ENCODE results near the gene COX7A2L.

Gene COX7A2L

GRCh38 chr2:42332575-42332974, 28.4 kb downstream of the COX7A2L start:
- TF ChIP-seq TAF1 (IDR thresholded peaks at IDR 0.05; ENCODE audit: borderline replicate concordance, insufficient read depth, low read length) (no peak), POLR2AphosphoS5 (IDR thresholded peaks at IDR 0.05; ENCODE audit: low read depth, low read length) (no peak), REST (IDR thresholded peaks at IDR 0.05; ENCODE audit: insufficient read depth in 1 of 2, low read depth in 2 of 2, low read length in 2 of 2) (no peak), FOXP2 (optimal IDR thresholded peaks at IDR 0.05; ENCODE audit: borderline replicate concordance, extremely low read depth, extremely low read length, insufficient read depth) (no peak), SIN3A (IDR thresholded peaks at IDR 0.05; ENCODE audit: borderline replicate concordance, insufficient read depth, low read length) (no peak)

GRCh38 chr2:42331569-42332284, 29.3 kb downstream of the COX7A2L start:
- TF ChIP-seq FOXP2 (optimal IDR thresholded peaks at IDR 0.05; ENCODE audit: borderline replicate concordance, extremely low read depth, extremely low read length, insufficient read depth) (no peak), POLR2AphosphoS5 (IDR thresholded peaks at IDR 0.05; ENCODE audit: low read depth, low read length) (no peak), SIN3A (IDR thresholded peaks at IDR 0.05; ENCODE audit: borderline replicate concordance, insufficient read depth, low read length) (no peak), TAF1 (IDR thresholded peaks at IDR 0.05; ENCODE audit: borderline replicate concordance, insufficient read depth, low read length) (no peak)

GRCh38 chr2:42329736-42330135, 31.3 kb downstream of the COX7A2L start:
- TF ChIP-seq TAF1 (IDR thresholded peaks at IDR 0.05; ENCODE audit: borderline replicate concordance, insufficient read depth, low read length) (no peak), POLR2AphosphoS5 (IDR thresholded peaks at IDR 0.05; ENCODE audit: low read depth, low read length) (no peak), FOXP2 (optimal IDR thresholded peaks at IDR 0.05; ENCODE audit: borderline replicate concordance, extremely low read depth, extremely low read length, insufficient read depth) (no peak), REST (IDR thresholded peaks at IDR 0.05; ENCODE audit: insufficient read depth in 1 of 2, low read depth in 2 of 2, low read length in 2 of 2) (no peak), SIN3A (IDR thresholded peaks at IDR 0.05; ENCODE audit: borderline replicate concordance, insufficient read depth, low read length) (no peak)

GRCh38 chr2:42328923-42329322, 32.1 kb downstream of the COX7A2L start:
- no peak for TF ChIP-seq FOXP2 (optimal IDR thresholded peaks at IDR 0.05; ENCODE audit: borderline replicate concordance, extremely low read depth, extremely low read length, insufficient read depth)
- no peak for TF ChIP-seq SIN3A (IDR thresholded peaks at IDR 0.05; ENCODE audit: borderline replicate concordance, insufficient read depth, low read length)

DNA sequence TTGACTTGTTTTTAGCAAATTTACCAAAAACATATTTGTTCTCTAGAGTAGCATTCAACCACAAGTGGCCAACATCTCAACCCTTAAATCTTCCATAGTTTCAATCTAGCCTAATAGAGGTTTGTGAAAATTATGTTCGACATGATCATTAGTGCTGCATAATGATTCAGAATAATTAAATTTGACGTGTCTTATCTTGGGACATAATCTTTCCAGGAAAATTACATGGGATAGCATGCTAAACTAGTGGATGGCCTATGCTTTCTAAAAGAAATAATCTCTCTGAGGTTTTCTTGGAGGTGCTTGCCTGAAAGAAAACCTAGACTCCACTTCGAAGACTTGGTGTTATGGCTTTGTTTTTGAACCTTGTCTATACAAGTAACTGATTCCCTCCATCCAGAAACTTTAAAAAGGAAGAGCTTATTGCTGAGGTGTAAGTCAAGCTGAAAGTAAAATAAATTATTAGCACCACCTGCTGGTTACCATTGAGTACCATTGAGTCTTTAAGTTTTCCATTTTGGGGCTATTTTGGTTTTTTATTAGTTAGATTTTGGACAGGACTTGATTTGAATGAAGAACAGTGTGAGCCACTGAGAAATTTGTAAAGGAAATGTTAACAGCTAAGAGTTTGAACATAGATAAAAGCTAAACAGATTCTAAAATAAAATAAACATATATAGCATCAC, 32.7 kb downstream of the COX7A2L start:
- TF ChIP-seq TAF1 (IDR thresholded peaks at IDR 0.05; ENCODE audit: borderline replicate concordance, insufficient read depth, low read length), result no peak
- TF ChIP-seq SIN3A (IDR thresholded peaks at IDR 0.05; ENCODE audit: borderline replicate concordance, insufficient read depth, low read length), result no peak
- no peak for TF ChIP-seq FOXP2 (optimal IDR thresholded peaks at IDR 0.05; ENCODE audit: borderline replicate concordance, extremely low read depth, extremely low read length, insufficient read depth)
- no peak for TF ChIP-seq REST (IDR thresholded peaks at IDR 0.05; ENCODE audit: insufficient read depth in 1 of 2, low read depth in 2 of 2, low read length in 2 of 2)
- TF ChIP-seq POLR2AphosphoS5 (IDR thresholded peaks at IDR 0.05; ENCODE audit: low read depth, low read length), result no peak

DNA sequence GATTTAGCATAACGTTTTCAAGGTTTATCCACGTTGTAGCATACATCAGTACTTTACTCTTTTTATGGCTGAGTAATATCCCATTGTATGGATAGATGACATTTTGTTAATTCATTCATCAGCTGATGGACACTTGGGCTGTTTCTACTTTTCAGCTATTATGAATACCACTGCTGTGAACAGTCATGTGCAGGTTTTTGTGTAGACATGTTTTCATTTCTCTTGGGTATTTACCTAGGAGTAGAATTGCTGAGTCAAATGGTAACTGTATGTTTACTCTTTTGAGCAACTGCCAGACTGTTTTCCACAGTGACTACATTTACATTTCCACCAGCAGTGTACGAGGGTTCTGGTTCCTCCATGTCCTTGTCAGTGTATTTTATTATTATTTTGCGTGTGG, 33.9 kb downstream of the COX7A2L start:
- TF ChIP-seq TAF1 (IDR thresholded peaks at IDR 0.05; ENCODE audit: borderline replicate concordance, insufficient read depth, low read length), result no peak
- TF ChIP-seq FOXP2 (optimal IDR thresholded peaks at IDR 0.05; ENCODE audit: borderline replicate concordance, extremely low read depth, extremely low read length, insufficient read depth), result no peak
- TF ChIP-seq POLR2AphosphoS5 (IDR thresholded peaks at IDR 0.05; ENCODE audit: low read depth, low read length), result no peak
- TF ChIP-seq REST (IDR thresholded peaks at IDR 0.05; ENCODE audit: insufficient read depth in 1 of 2, low read depth in 2 of 2, low read length in 2 of 2), result no peak
- TF ChIP-seq SIN3A (IDR thresholded peaks at IDR 0.05; ENCODE audit: borderline replicate concordance, insufficient read depth, low read length), result no peak
